Left forelimb (tissue), 1 donor: ENCODE results near the gene PIEZO2.
"Not testable (repeated sequence)": the region's sequence is repeated elsewhere in the genome, so short reads cannot be mapped to it uniquely, and the experiment has no call there.

ENCODE experiments used
- DNase-seq: peaks from one replicate; pipeline ENCODE4 v3.0.0-alpha.2; 2018; ENCODE audit warnings: low spot score

Gene PIEZO2

DNA sequence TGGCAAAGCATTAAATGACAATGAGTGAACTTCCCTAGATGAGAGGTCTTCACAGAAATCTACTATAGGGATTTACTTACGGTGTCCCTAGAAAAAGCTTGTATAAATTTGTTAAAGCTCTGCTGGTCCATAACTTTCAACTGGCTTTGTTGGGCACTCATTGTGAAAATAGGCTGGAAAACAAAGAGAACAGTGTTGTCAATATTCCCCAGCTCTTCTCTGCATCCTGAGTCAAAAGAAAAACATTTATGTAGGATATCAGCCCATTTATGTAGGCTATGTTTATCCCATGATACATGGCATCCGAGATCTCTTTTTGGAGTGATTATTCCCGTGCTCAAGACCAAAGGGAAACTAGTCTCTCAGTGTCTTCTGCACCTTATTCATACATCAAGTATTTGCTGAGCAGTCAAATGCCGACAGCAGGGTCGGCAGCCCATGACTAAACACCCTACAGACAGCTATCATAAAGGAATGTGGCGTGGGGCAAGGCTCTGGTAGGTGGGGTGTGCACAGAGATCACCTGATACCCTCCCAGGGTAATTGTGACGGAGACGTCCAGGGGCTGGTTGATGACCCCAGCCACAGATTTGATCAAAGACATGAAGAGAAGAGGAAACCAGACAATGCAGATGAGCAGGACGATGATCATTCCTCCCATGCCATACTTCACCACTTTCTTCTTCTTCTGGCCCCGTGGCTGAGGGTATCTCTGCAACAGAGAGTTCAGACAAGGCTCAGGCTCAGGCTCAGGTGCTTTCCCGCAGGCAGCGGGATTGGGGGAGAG, 467.6 kb downstream of the PIEZO2 start:
- no peak for DNase-seq

DNA sequence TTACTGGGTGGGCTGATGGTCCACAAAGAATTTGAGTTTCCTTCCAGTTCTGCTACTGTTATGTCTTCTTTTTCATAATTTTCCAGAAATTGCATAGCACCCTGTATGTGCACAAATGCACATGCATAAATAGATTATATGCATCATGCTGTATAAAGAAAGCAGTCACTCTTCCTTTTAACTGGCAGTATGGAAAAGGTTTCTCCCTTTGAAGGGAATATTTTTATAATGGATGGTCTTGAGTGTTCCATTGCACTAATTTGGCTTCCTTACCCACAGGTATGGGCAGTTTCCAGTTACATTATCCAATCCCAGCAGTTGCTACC, 469.1 kb downstream of the PIEZO2 start:
- DNase-seq, result no peak

GRCh38 chr18:10679557-10680270, 469.7 kb downstream of the PIEZO2 start:
- no peak for DNase-seq

GRCh38 chr18:10671441-10671840, 477.9 kb downstream of the PIEZO2 start:
- DNase-seq, result no peak

DNA sequence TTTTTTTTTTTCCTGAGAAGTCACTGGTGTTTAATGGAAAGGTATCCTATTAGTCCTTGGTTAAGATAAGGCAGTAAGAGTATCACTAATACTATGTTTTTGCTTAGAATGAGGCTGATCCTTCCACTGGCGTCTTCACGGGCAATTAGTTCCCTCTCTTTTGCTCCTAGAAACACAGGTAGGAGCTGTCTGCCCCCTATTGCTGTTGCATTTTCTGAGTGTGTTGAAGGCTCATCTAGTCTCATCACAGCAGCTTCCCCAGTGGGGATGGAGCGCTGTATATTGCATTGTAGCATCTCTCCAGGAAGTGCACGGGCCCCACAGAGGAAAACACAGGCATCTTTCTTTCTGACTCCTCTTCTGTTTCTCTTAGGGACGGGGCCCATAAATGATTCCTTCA, 478.5 kb downstream of the PIEZO2 start:
- no peak for DNase-seq

DNA sequence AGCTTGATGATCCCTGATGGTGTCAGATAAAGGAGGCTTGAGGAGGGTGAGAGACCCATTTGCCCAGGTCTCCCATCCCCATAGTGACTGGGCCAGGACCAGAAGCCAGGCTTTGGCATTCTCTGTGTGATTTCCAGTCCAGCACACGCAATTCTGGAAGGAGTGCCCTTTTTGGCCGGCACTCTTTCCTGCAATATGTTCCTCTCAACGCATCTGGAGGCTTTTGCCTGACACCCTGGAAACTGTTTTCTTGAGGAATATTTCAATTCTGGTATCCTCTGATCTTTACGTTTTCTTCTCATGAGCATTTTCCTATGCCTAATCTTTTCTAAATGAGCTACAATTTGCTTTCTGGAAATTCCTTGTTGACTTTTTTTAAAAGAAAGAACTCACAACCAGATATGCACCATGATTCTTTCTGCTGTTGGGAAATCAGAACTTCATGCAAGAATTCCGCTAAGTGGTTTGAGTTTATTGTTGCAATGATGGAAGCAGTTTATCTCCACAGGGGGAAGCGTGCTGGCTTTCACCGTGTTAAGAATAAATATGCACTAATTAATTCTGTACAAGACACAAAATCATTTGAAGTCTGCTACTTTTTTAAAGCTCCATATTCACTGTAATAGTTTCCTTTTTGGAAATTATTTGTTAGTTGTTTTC, 479.8 kb downstream of the PIEZO2 start:
- no peak for DNase-seq

GRCh38 chr18:10663750-10664149, 485.6 kb downstream of the PIEZO2 start:
- no peak for DNase-seq

- DNase-seq, result no peak
Observed at GRCh38 chr18:10661317-10661716, 488.1 kb downstream of the PIEZO2 start.

GRCh38 chr18:10660179-10660884, 489.0 kb downstream of the PIEZO2 start:
- DNase-seq, result no peak

GRCh38 chr18:10659594-10659993, 489.8 kb downstream of the PIEZO2 start:
- DNase-seq, result no peak

DNA sequence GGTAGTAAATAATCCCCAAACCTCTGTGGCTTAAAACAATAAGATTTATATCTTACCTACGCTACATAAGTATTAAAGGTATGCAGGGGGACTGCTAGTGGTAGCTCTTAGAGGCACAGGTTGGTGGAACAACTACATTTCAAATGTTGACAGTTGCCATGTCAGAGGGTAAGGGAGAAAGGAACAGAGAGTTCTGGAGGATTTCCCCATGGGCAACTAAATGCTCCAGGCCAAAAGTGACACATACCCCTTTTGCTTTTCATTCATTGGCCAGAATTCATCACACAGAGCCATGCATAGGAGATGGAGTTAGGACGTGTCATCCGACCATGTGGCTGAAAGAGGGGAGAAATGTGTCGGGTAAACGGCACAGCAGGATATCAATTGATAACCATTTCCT, 490.4 kb downstream of the PIEZO2 start:
- no peak for DNase-seq

GRCh38 chr18:10644003-10644402, 505.4 kb downstream of the PIEZO2 start:
- DNase-seq, result not testable (repeated sequence)

GRCh38 chr18:10642915-10643524, 506.3 kb downstream of the PIEZO2 start:
- not testable (repeated sequence) for DNase-seq

DNA sequence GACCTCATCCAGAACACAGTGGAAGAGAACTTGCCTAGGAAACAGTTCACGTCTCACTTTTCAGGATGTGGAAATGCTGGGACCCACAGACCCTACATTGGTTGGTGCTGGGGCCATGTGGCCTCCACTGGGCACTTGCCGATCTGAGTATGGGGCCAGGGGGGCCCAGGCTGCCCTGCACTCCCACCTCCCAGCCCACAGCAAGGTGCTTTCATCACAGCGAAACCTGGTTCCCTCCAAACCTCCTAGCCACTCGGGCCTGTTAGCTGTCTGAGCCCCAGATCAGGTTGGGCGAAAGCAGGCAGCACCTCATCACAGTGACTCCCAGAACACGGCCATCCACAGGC, 510.9 kb downstream of the PIEZO2 start:
- not testable (repeated sequence) for DNase-seq

GRCh38 chr18:10637858-10638538, 511.4 kb downstream of the PIEZO2 start:
- not testable (repeated sequence) for DNase-seq

- not testable (repeated sequence) for DNase-seq
Observed at GRCh38 chr18:10629076-10629475, 520.3 kb downstream of the PIEZO2 start.

DNA sequence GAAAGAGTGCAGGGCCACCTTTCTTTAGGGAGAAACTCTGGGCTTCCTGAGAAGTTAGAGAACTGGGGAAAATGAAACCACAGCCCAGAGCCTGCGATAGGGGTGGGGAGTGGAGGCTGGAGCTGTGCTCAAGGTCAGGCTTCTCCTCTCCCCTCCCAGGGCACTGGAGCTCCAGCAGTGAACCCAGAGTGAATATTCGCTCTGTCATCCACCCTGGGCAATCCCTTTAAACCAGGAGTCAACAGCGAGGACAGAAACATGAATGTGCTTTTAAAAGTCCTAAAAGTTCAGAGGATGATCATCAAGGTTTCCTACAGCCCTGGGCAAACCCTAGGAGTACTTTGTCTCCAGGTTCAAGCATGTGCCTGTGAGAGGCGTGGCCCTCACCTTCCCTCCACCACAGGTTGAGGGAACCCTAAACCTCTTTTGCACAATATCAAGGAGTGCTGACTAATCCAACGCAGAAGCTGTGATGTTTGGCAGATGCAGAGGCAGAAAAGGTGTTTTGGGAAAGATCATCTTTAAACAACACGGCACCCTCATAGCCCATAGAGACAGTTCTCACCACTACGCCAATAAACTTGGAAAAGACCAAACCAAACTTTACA, 522.7 kb downstream of the PIEZO2 start:
- not testable (repeated sequence) for DNase-seq

GRCh38 chr18:10623606-10624005, 525.8 kb downstream of the PIEZO2 start:
- DNase-seq, result not testable (repeated sequence)

DNA sequence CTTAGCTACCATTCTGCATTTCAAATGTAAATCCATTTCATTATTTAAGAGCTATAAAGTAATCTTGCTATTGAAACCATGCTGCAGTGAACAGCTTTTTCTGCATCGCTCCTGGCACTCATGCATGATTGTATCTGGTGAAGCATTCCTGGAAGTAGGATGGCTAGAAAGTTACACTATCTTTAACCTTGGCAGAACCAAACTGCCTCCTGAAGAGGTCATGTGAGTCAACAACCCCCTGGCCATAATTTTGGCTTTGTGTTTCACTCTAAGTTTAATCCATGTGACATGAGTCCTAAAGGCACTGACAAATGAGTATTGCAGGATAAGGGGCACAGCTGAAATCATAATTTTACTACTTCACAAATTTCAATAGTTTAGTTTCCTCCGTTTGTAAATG, 526.4 kb downstream of the PIEZO2 start:
- DNase-seq, result not testable (repeated sequence)

- not testable (repeated sequence) for DNase-seq
Observed at GRCh38 chr18:10620670-10621329, 528.6 kb downstream of the PIEZO2 start.
